ENCODE data around the gene CNOT3. TPM values are rescaled to one million over a fixed set of nuclear protein-coding genes. Genes with fewer than 3 reads are reported as not detected.

The CNOT3 gene
- total RNA-seq, 1 donor from 2014 or later: 6.1 TPM

DNA sequence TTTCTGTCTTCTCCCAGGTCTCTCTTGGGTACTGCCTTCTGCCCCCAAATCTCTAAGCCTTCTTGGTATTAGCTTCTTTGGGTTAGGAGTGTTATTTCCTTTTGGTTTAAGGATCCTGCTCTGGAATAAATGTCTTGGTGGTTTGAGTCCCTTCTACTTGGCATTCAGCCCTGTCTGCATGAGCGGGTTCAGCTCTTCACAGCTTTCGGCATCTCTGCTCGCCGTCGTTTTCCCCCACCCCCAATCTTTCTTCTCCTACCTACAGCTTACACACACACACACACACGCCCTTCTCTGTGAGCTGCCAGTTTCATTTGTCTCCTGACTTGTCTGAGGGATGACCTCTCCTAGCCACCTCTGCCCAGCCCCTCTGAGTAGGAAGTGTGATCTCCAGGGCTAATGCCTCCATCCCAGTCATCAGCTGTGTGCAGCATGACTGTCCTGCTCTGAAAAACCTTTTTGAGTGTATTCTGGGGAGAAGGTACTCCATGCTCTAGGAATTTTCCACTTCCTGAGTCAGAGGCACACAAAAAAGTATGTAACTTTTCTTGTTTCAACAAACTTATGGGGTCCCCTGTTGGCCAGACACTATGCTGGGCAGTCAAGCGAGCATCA is 4.7 kb downstream of the CNOT3 start:
- TF ChIP-seq, protein P1, sequence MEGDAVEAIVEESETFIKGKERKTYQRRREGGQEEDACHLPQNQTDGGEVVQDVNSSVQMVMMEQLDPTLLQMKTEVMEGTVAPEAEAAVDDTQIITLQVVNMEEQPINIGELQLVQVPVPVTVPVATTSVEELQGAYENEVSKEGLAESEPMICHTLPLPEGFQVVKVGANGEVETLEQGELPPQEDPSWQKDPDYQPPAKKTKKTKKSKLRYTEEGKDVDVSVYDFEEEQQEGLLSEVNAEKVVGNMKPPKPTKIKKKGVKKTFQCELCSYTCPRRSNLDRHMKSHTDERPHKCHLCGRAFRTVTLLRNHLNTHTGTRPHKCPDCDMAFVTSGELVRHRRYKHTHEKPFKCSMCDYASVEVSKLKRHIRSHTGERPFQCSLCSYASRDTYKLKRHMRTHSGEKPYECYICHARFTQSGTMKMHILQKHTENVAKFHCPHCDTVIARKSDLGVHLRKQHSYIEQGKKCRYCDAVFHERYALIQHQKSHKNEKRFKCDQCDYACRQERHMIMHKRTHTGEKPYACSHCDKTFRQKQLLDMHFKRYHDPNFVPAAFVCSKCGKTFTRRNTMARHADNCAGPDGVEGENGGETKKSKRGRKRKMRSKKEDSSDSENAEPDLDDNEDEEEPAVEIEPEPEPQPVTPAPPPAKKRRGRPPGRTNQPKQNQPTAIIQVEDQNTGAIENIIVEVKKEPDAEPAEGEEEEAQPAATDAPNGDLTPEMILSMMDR (IDR thresholded peaks at IDR 0.05; ENCODE audit: insufficient read depth, low read length, severe bottlenecking): no peak
- Histone ChIP-seq H3K27me3 (ENCODE audit: control insufficient read depth, insufficient read depth, low read length) (no peaks in the 10 kb centered on the region), H3K4me3 (ENCODE audit: low read depth, low read length) (no peak overlapping the region), H3K36me3 (ENCODE audit: control insufficient read depth, insufficient read depth, low read length) (peaks cover 45% of the 10 kb centered on the region)
- DNase-seq (ENCODE audit: low read depth) (no peak), FAIRE-seq (no peak)

DNA sequence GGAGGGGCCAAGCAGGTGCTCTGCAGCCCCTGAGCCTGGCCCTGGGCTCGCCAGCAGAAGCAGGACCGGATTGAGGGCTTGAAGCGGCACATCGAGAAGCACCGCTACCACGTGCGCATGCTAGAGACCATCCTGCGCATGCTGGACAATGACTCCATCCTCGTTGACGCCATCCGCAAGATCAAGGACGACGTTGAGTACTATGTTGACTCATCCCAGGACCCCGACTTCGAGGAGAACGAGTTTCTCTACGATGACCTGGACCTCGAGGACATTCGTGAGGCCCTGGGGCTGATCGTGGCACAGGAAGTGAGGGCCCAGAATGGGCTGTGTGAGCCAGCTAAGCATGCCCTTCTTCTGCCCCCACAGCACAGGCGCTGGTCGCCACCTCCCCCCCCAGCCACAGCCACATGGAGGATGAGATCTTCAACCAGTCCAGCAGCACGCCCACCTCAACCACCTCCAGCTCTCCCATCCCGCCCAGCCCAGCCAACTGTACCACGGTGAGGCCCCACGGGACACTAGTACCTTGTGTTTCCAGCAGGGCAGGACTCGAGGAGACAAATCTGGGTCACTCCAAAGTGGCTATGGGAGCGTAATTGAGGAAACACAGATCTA is 8.1 kb downstream of the CNOT3 start:
- DNase-seq (ENCODE audit: low read depth) (no peak), FAIRE-seq (no peak)
- Histone ChIP-seq H3K36me3 (ENCODE audit: control insufficient read depth, insufficient read depth, low read length) (peaks cover 60% of the 10 kb centered on the region), H3K27me3 (ENCODE audit: control insufficient read depth, insufficient read depth, low read length) (no peaks in the 10 kb centered on the region), H3K4me3 (ENCODE audit: low read depth, low read length) (no peak overlapping the region)
- TF ChIP-seq, protein P1 (IDR thresholded peaks at IDR 0.05; ENCODE audit: insufficient read depth, low read length, severe bottlenecking): no peak

DNA sequence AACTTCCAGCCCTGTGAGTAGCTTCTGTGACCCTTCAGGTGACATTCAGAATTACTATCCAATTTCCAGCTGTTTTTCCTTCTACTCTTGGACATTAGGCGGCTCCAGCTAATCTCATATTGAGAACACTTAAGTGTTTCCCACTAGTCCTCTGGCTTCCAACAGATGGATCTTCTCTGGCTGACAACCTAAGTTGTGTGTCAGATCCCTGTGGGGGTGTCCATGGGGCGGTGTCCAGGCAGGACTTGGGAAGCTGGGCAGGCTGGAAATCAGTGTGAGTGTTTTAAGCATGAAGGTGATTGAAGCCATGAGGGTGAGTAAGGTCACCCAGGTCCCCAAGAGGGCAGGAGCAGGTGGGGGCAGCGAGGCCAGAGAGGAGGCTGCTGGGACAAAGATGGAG is 10.1 kb downstream of the CNOT3 start:
- FAIRE-seq (no peak), DNase-seq (ENCODE audit: low read depth) (no peak)
- Histone ChIP-seq H3K27me3 (ENCODE audit: control insufficient read depth, insufficient read depth, low read length) (no peaks in the 10 kb centered on the region), H3K4me3 (ENCODE audit: low read depth, low read length) (no peak overlapping the region), H3K36me3 (ENCODE audit: control insufficient read depth, insufficient read depth, low read length) (peaks cover 69% of the 10 kb centered on the region)
- TF ChIP-seq, protein P1 (IDR thresholded peaks at IDR 0.05; ENCODE audit: insufficient read depth, low read length, severe bottlenecking): no peak

DNA sequence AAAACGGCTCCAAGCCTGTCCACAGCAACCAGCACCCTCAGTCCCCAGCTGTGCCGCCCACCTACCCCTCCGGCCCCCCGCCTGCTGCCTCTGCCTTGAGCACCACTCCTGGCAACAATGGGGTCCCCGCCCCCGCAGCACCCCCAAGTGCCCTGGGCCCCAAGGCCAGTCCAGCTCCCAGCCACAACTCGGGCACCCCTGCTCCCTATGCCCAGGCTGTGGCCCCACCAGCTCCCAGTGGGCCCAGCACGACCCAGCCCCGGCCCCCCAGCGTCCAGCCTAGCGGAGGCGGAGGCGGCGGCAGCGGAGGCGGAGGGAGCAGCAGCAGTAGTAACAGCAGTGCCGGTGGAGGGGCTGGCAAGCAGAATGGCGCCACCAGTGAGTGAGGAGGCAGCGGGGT is 10.6 kb downstream of the CNOT3 start:
- FAIRE-seq (no peak), DNase-seq (ENCODE audit: low read depth) (no peak)
- Histone ChIP-seq H3K4me3 (ENCODE audit: low read depth, low read length) (no peak overlapping the region), H3K36me3 (ENCODE audit: control insufficient read depth, insufficient read depth, low read length) (peaks cover 68% of the 10 kb centered on the region), H3K27me3 (ENCODE audit: control insufficient read depth, insufficient read depth, low read length) (no peaks in the 10 kb centered on the region)
- TF ChIP-seq, protein P1 (IDR thresholded peaks at IDR 0.05; ENCODE audit: insufficient read depth, low read length, severe bottlenecking): no peak

DNA sequence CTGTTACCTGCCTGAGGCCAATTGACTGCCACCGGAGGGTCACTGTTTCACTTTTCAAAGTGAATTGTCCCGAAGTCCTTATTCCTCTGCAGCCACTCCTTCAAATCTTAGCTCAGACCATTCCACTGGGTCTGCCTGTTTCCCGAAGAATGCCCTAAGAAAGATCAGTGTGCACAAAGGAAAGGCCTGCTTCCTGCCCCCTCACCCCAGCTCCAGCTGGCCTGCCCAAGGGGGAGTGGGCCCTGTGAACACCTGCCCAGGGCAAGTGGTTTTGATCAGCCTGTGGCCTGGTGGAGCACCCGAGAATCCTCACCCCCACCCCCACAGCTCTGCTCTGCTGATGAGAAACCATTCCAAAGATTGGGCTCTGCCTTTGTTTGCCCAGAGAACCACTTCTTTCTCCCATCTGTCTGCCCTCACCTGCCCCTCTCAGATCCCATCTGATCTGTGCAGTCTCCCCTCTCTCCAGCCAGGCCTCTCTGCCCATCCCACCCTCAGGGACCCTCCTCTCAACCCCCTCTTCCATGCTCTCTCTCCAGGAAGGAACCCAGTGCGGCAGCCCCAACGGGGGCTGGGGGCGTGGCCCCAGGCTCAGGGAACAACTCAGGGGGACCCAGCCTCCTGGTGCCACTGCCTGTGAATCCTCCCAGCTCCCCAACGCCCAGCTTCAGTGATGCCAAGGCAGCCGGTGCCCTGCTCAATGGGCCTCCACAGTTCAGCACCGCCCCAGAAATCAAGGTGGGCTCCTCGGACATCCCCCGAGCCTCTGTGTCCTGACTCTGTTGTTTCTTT is 11.7 kb downstream of the CNOT3 start:
- H3K27me3 ChIP-seq (ENCODE audit: control insufficient read depth, insufficient read depth, low read length): no peaks in the 10 kb centered on the region
- peaks cover 63% of the 10 kb centered on the region for H3K36me3 ChIP-seq (ENCODE audit: control insufficient read depth, insufficient read depth, low read length)
- FAIRE-seq (no peak), DNase-seq (ENCODE audit: low read depth) (no peak)
- TF ChIP-seq, protein P1 (IDR thresholded peaks at IDR 0.05; ENCODE audit: insufficient read depth, low read length, severe bottlenecking): no peak
- no peak overlapping the region for H3K4me3 ChIP-seq (ENCODE audit: low read depth, low read length)
